HG03159 (cell line): ENCODE data around the gene TMPRSS9.

Source experiments
- ATAC-seq: cut with Tn5 transposase; IDR thresholded peaks from one replicate; pipeline ENCODE4 v1.9.1; 2021; ENCODE audit warnings: mild to moderate bottlenecking, moderate library complexity; ENCODE audit not compliant: unreplicated experiment

The TMPRSS9 gene

GRCh38 chr19:2329149-2329478 is 31.0 kb upstream of the TMPRSS9 start:
- no peak for ATAC-seq

- no peak for ATAC-seq
These were observed 30.6 kb upstream of the TMPRSS9 start for GRCh38 chr19:2329501-2329916.

GRCh38 chr19:2330255-2330631 is 29.8 kb upstream of the TMPRSS9 start:
- ATAC-seq: no peak

- no peak for ATAC-seq
These were observed 29.3 kb upstream of the TMPRSS9 start for GRCh38 chr19:2330632-2331284.

- ATAC-seq: no peak
These were observed 28.3 kb upstream of the TMPRSS9 start for GRCh38 chr19:2331601-2332246.

GRCh38 chr19:2332341-2333026 is 27.6 kb upstream of the TMPRSS9 start:
- no peak for ATAC-seq

GRCh38 chr19:2333027-2333806 is 26.8 kb upstream of the TMPRSS9 start:
- no peak for ATAC-seq

- ATAC-seq: no peak
These were observed 26.3 kb upstream of the TMPRSS9 start for GRCh38 chr19:2333807-2334211.

GRCh38 chr19:2334426-2334825 is 25.6 kb upstream of the TMPRSS9 start:
- ATAC-seq: no peak

GRCh38 chr19:2334986-2335846 is 24.8 kb upstream of the TMPRSS9 start:
- no peak for ATAC-seq

- no peak for ATAC-seq
These were observed 24.2 kb upstream of the TMPRSS9 start for GRCh38 chr19:2335848-2336247.

- no peak for ATAC-seq
These were observed 23.3 kb upstream of the TMPRSS9 start for GRCh38 chr19:2336528-2337328.

- no peak for ATAC-seq
These were observed 22.7 kb upstream of the TMPRSS9 start for GRCh38 chr19:2337329-2337707.

- ATAC-seq: no peak
These were observed 21.9 kb upstream of the TMPRSS9 start for GRCh38 chr19:2338055-2338615.

GRCh38 chr19:2338751-2339643 is 21.1 kb upstream of the TMPRSS9 start:
- ATAC-seq: no peak

- no peak for ATAC-seq
These were observed 20.3 kb upstream of the TMPRSS9 start for GRCh38 chr19:2339644-2340310.

GRCh38 chr19:2340496-2341243 is 19.4 kb upstream of the TMPRSS9 start:
- no peak for ATAC-seq
